ENCODE data around the gene AKAP13.

- no peak for TF ChIP-seq CTCF (IDR thresholded peaks at IDR 0.05)
- TF ChIP-seq EZH2 (IDR thresholded peaks at IDR 0.05; ENCODE audit: borderline replicate concordance, insufficient read depth, low read depth, low read length, poor library complexity, severe bottlenecking): no peak
Observed at GRCh38 chr15:85716261-85716660, 335.9 kb downstream of the AKAP13 start.

All from B cell (primary cell).